Naive thymus-derived CD4-positive, alpha-beta T cell (primary cell): Measurements from ENCODE around the gene CDA. TPM values are rescaled to one million over a fixed set of nuclear protein-coding genes. Genes with fewer than 3 reads are reported as not detected.

Source experiments
- ATAC-seq: fragments of 150-1000 bp; cut with Tn5 transposase; 2 replicates; pipeline ENCODE4 v1.10.0; 2021; ENCODE audit warnings: mild to moderate bottlenecking, moderate library complexity
- CTCF ChIA-PET: fragments of 350-600 bp; sonication (Branson Sonifier 250); formaldehyde crosslinking; loops from one replicate; lab custom pipeline; 2021; ENCODE audit warnings: antibody characterized with exemption; lab: Charles Lee
- POLR2A ChIA-PET: fragments of 350-600 bp; sonication (Branson Sonifier 250); formaldehyde crosslinking; loops from one replicate; lab custom pipeline; 2021; ENCODE audit warnings: antibody characterized with exemption, inconsistent platforms; lab: Charles Lee
- DNase-seq, 9 donors: peaks; one replicate each; pipeline versions ENCODE4 v3.0.0 to v3.0.0-alpha.2; 2020 to 2022; ENCODE audit warnings: mixed read lengths in 1 of 9
- H3K27ac ChIP-seq: one replicate; pipeline ENCODE4 v1.7.0; 2013; ENCODE audit warnings: mild to moderate bottlenecking, low read depth, low read length, moderate library complexity
- H3K27me3 ChIP-seq, 2 donors: one replicate each; pipeline ENCODE4 v1.7.0; 2013; ENCODE audit warnings: low read length in 2 of 2, mild to moderate bottlenecking in 2 of 2, moderate library complexity in 2 of 2; ENCODE audit not compliant: control insufficient read depth in 2 of 2, insufficient read depth in 2 of 2
- H3K36me3 ChIP-seq, 3 experiments: 1 replicate in 2 of 3; 2 replicates in 1 of 3; pipeline ENCODE4 v1.7.0; 2013; ENCODE audit warnings: low read length in 3 of 3, mild to moderate bottlenecking in 3 of 3, moderate library complexity in 1 of 3; ENCODE audit not compliant: insufficient read depth in 3 of 3, control insufficient read depth in 2 of 3
- H3K4me1 ChIP-seq, 2 donors: one replicate each; pipeline ENCODE4 v1.7.0; 2013; ENCODE audit warnings: low read length in 2 of 2, mild to moderate bottlenecking in 2 of 2, moderate library complexity in 1 of 2; ENCODE audit not compliant: control insufficient read depth in 2 of 2, insufficient read depth in 2 of 2
- H3K4me3 ChIP-seq: 2 replicates; pipeline ENCODE4 v1.7.0; 2013; ENCODE audit warnings: mild to moderate bottlenecking, low read length
- H3K9me3 ChIP-seq, 3 experiments: 1 replicate in 2 of 3; 2 replicates in 1 of 3; pipeline ENCODE4 v1.7.0; 2013; ENCODE audit warnings: low read length in 3 of 3; ENCODE audit not compliant: control insufficient read depth in 2 of 3
- H3K27ac Mint-ChIP-seq, 9 donors: one replicate each; pipeline ENCODE4 v1.8.0; 2020 to 2022; ENCODE audit warnings: mixed read lengths in 9 of 9, mild to moderate bottlenecking in 8 of 9, moderate library complexity in 5 of 9, inconsistent platforms in 2 of 9
- H3K27me3 Mint-ChIP-seq, 5 donors: one replicate each; pipeline ENCODE4 v1.8.0; 2021 to 2022; ENCODE audit warnings: mixed read lengths in 5 of 5, mild to moderate bottlenecking in 1 of 5
- H3K36me3 Mint-ChIP-seq, 5 donors: one replicate each; pipeline ENCODE4 v1.8.0; 2020 to 2022; ENCODE audit warnings: mixed read lengths in 5 of 5, mild to moderate bottlenecking in 3 of 5, inconsistent platforms in 1 of 5
- H3K4me1 Mint-ChIP-seq, 7 donors: one replicate each; pipeline ENCODE4 v1.8.0; 2020 to 2022; ENCODE audit warnings: mixed read lengths in 7 of 7, mild to moderate bottlenecking in 3 of 7, inconsistent platforms in 1 of 7
- H3K4me3 Mint-ChIP-seq, 10 donors: one replicate each; pipeline ENCODE4 v1.8.0; 2020 to 2022; ENCODE audit warnings: mild to moderate bottlenecking in 10 of 10, mixed read lengths in 10 of 10, moderate library complexity in 6 of 10, inconsistent platforms in 2 of 10
- H3K9me3 Mint-ChIP-seq, 11 donors: one replicate each; pipeline ENCODE4 v1.8.0; 2020 to 2022; ENCODE audit warnings: mixed read lengths in 11 of 11, mild to moderate bottlenecking in 4 of 11, inconsistent platforms in 1 of 11, moderate library complexity in 1 of 11
- intact Hi-C, 2 donors: fragments of 100-400 bp; cut with micrococcal nuclease; formaldehyde crosslinking; loops; one replicate each; pipeline ENCODE4 v1.15.1; 2023
- polyA plus RNA-seq, 2 donors: library from polyadenylated mRNA; unstranded; fragments of 300-500 nt; fragmentation: Illumina TruSeq; gene quantifications; one replicate each; pipeline ENCODE4 v1.2.3, GENCODE V29; 2021
- total RNA-seq, 6 experiments: library from RNA in 5 of 6; stranded (reverse) in 5 of 6; gene quantifications; 1 replicate in 5 of 6; 2 replicates in 1 of 6; pipeline ENCODE4 v1.2.3 and lab custom pipeline; 2021 to 2026

Gene CDA
- total and polyA plus RNA-seq, 7 experiments from 2014 or later, result 2.4 to 13.6 TPM; not detected in 5

GRCh38 chr1:20555025-20555757 lies 33.7 kb upstream of the CDA start:
- DNase-seq, result no peak
- peaks cover 21 to 34% (median 24%) of the 10 kb centered on the region in 5 donors for H3K27me3 Mint-ChIP-seq
- no peaks in the 10 kb centered on the region for H3K9me3 ChIP-seq
- H3K4me3 Mint-ChIP-seq, result no peak overlapping the region
- H3K27ac ChIP-seq, result no peak overlapping the region
- H3K4me3 ChIP-seq, result no peak overlapping the region
- no peak overlapping the region for H3K27ac Mint-ChIP-seq
- H3K4me1 ChIP-seq, result no peaks in the 10 kb centered on the region
- H3K9me3 Mint-ChIP-seq, result no peaks in the 10 kb centered on the region
- ChIA-PET POLR2A (no interaction called here), CTCF (no interaction called here)
- no peak for ATAC-seq
- H3K4me1 Mint-ChIP-seq, result peaks cover 0 to 6% (median 3%) of the 10 kb centered on the region in 7 donors
- peaks cover 0 to 3% of the 10 kb centered on the region in 2 donors for H3K27me3 ChIP-seq
- H3K36me3 ChIP-seq, result no peaks in the 10 kb centered on the region
- H3K36me3 Mint-ChIP-seq, result no peaks in the 10 kb centered on the region
- intact Hi-C loops, result no loop called here

- H3K27me3 ChIP-seq, result peaks cover 0 to 3% of the 10 kb centered on the region in 2 donors
- Mint-ChIP-seq H3K9me3 (no peaks in the 10 kb centered on the region), H3K27me3 (peaks cover 22 to 33% (median 27%) of the 10 kb centered on the region in 5 donors), H3K4me1 (peaks cover 0 to 6% (median 3%) of the 10 kb centered on the region in 7 donors), H3K27ac (no peak overlapping the region), H3K36me3 (no peaks in the 10 kb centered on the region), H3K4me3 (no peak overlapping the region)
- DNase-seq (no peak), ATAC-seq (no peak)
- H3K4me3 ChIP-seq, result no peak overlapping the region
- H3K4me1 ChIP-seq, result no peaks in the 10 kb centered on the region
- no peaks in the 10 kb centered on the region for H3K36me3 ChIP-seq
- H3K9me3 ChIP-seq, result no peaks in the 10 kb centered on the region
- intact Hi-C loops, result no loop called here
- H3K27ac ChIP-seq, result no peak overlapping the region
- CTCF ChIA-PET, result no interaction called here
- POLR2A ChIA-PET, result no interaction called here
Measured at GRCh38 chr1:20555758-20556120, 33.2 kb upstream of the CDA start.

- Histone ChIP-seq H3K9me3 (no peaks in the 10 kb centered on the region), H3K27me3 (peaks cover 0 to 3% of the 10 kb centered on the region in 2 donors), H3K4me3 (no peak overlapping the region), H3K36me3 (no peaks in the 10 kb centered on the region), H3K4me1 (no peaks in the 10 kb centered on the region), H3K27ac (no peak overlapping the region)
- Mint-ChIP-seq H3K27ac (no peak overlapping the region), H3K27me3 (peaks cover 15 to 43% (median 34%) of the 10 kb centered on the region in 5 donors), H3K9me3 (peaks cover 0 to 5% (median 0%) of the 10 kb centered on the region in 11 donors), H3K4me1 (peaks cover 0 to 6% (median 3%) of the 10 kb centered on the region in 7 donors), H3K36me3 (no peaks in the 10 kb centered on the region), H3K4me3 (no peak overlapping the region)
- ATAC-seq (no peak), DNase-seq (no peak)
- ChIA-PET CTCF (no interaction called here), POLR2A (no interaction called here)
- intact Hi-C loops, result no loop called here
Measured at GRCh38 chr1:20558191-20558590, 30.7 kb upstream of the CDA start.

- ChIA-PET POLR2A (no interaction called here), CTCF (no interaction called here)
- ATAC-seq (no peak), DNase-seq (no peak)
- no peaks in the 10 kb centered on the region for H3K27me3 ChIP-seq
- H3K4me3 Mint-ChIP-seq, result no peak overlapping the region
- H3K4me1 ChIP-seq, result no peaks in the 10 kb centered on the region
- no peak overlapping the region for H3K27ac ChIP-seq
- no peaks in the 10 kb centered on the region for H3K36me3 ChIP-seq
- H3K4me1 Mint-ChIP-seq, result no peaks in the 10 kb centered on the region
- intact Hi-C loops, result no loop called here
- no peak overlapping the region for H3K4me3 ChIP-seq
- H3K27me3 Mint-ChIP-seq, result peaks cover 12 to 49% (median 22%) of the 10 kb centered on the region in 5 donors
- H3K9me3 ChIP-seq, result no peaks in the 10 kb centered on the region
- H3K27ac Mint-ChIP-seq, result no peak overlapping the region
- H3K9me3 Mint-ChIP-seq, result peaks cover 0 to 5% (median 0%) of the 10 kb centered on the region in 11 donors
- H3K36me3 Mint-ChIP-seq, result no peaks in the 10 kb centered on the region
Measured at GRCh38 chr1:20560966-20561365, 27.9 kb upstream of the CDA start.

- Histone ChIP-seq H3K9me3 (no peaks in the 10 kb centered on the region), H3K4me3 (no peak overlapping the region), H3K36me3 (no peaks in the 10 kb centered on the region), H3K27ac (no peak overlapping the region), H3K27me3 (no peaks in the 10 kb centered on the region), H3K4me1 (no peaks in the 10 kb centered on the region)
- peaks cover 0 to 5% (median 0%) of the 10 kb centered on the region in 11 donors for H3K9me3 Mint-ChIP-seq
- peaks cover 12 to 68% (median 34%) of the 10 kb centered on the region in 5 donors for H3K27me3 Mint-ChIP-seq
- intact Hi-C loops, result no loop called here
- ChIA-PET POLR2A (no interaction called here), CTCF (no interaction called here)
- no peak overlapping the region for H3K4me3 Mint-ChIP-seq
- H3K27ac Mint-ChIP-seq, result no peak overlapping the region
- ATAC-seq (no peak), DNase-seq (no peak)
- no peaks in the 10 kb centered on the region for H3K36me3 Mint-ChIP-seq
- H3K4me1 Mint-ChIP-seq, result no peaks in the 10 kb centered on the region
Measured at GRCh38 chr1:20565234-20565633, 23.7 kb upstream of the CDA start.

GRCh38 chr1:20569523-20570098 lies 19.3 kb upstream of the CDA start:
- no peak overlapping the region for H3K27ac Mint-ChIP-seq
- H3K27me3 Mint-ChIP-seq, result peaks cover 16 to 60% (median 40%) of the 10 kb centered on the region in 5 donors
- no peak overlapping the region for H3K4me3 Mint-ChIP-seq
- H3K4me1 Mint-ChIP-seq, result peaks cover 0 to 8% (median 3%) of the 10 kb centered on the region in 7 donors
- ChIA-PET CTCF (no interaction called here), POLR2A (no interaction called here)
- no peak for ATAC-seq
- Histone ChIP-seq H3K27ac (no peak overlapping the region), H3K4me1 (no peaks in the 10 kb centered on the region), H3K27me3 (no peaks in the 10 kb centered on the region), H3K4me3 (no peak overlapping the region), H3K9me3 (no peaks in the 10 kb centered on the region), H3K36me3 (no peaks in the 10 kb centered on the region)
- H3K9me3 Mint-ChIP-seq, result peaks cover 0 to 24% (median 4%) of the 10 kb centered on the region in 11 donors
- no peak for DNase-seq
- intact Hi-C loops, result no loop called here
- peaks cover 0 to 6% (median 0%) of the 10 kb centered on the region in 5 donors for H3K36me3 Mint-ChIP-seq
